Occipital lobe (tissue), 2 donors: ENCODE data around the gene MBOAT2. TPM values are rescaled to one million over a fixed set of nuclear protein-coding genes. Genes with fewer than 3 reads are reported as not detected.

Source experiments
- DNase-seq: peaks from one replicate; lab custom pipeline; 2025; lab: John Stamatoyannopoulos, UW
- total RNA-seq: library from RNA; depleted of rRNA; stranded (reverse); fragments of >200 nt; gene quantifications from one replicate; pipeline ENCODE4 v1.2.3, GENCODE V29; 2014

The MBOAT2 gene
- total RNA-seq, 1 donor from 2014 or later: 189 TPM

DNA sequence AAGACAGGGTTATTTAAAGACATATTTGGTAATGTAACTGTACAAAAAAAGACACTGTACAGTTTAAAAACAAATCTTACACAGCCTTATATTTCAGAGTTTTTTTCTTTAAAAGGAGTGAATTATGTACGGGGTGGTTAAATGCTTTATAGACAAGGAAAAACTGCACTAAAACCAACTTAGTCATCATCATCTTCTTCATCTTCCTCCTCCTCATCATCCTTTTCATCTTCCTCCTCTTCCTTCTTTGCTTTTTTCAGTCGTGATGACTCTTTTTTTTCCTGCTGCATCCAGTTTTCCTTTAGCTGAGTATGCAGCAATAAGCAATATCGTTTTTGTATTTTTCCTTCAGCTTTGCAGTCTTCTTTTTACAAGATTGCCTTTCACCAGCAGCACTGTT is 14.6 kb upstream of the MBOAT2 start:
- no peak for DNase-seq

DNA sequence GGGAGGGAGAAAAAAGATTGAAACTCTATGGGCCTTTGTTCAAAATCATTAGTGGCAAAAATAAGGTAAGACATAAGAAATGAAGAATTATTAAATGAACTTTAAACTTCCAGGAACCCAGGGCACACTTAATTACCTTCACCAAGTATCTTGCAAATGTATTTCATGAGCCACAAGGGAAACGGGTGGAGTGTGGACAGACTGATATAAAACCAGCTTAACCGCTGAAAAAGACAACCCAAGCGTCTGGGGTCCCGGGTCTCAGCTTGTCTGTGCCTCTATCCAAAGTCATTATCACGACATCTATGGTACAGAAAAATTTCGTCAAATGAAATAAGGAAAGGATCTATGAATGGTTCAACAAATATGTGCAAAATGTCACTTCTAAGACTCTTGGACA is 13.9 kb upstream of the MBOAT2 start:
- no peak for DNase-seq

DNA sequence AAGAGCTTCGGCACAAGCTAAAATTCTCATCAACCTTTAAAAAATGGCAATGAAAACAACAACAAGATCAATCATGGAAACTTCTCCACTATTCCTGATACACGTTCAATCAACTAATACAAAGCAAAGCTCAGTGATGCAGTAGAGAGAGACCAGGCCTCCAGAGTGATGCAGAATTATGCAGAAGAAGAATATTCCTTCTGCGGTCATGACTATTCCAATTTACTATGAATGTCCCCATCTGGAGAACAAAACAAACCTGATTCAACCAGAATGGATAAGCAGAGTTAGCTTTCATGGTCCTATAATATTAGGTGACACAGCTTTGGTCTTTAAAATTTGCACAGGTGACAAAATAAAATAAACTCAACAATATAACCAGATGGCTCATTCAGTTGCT is 12.5 kb upstream of the MBOAT2 start:
- no peak for DNase-seq

DNA sequence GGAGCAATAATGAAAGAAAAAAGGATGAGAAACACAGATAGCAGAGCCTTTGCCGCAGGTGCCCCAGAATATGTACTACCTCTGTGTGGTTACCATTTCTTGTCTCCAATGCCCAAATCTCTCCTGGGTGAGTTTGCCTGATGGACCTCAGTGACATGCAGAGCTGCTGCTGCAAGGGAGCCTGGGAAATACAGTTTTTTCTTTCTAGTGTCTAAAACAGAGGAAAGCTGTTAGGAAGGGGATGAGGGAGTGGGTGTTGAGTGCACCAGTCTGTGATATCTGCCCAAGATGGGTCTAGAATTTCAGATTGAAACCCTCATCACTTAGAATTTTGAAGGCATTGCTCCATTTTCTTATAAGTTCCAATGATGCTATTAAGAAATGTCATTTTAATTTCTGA is 9.9 kb upstream of the MBOAT2 start:
- no peak for DNase-seq

DNA sequence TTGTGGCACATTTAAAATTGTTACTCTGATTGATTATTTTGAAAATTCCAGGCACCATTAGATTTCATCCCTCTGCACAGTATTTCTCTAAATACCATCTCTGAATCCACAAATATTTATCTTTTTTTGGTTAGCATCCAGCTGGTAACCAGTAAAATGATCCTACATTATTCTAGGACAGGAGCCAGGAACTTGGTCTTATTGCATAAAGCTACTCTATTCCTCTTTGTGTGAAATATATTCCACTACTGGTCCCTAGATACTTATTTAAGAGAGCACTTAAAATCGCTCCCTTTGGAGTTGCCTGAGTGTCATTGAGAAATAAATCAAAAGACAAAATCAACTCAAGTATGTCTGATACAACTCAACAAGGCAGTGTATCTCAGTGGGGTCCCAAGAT is 7.4 kb upstream of the MBOAT2 start:
- DNase-seq: no peak

DNA sequence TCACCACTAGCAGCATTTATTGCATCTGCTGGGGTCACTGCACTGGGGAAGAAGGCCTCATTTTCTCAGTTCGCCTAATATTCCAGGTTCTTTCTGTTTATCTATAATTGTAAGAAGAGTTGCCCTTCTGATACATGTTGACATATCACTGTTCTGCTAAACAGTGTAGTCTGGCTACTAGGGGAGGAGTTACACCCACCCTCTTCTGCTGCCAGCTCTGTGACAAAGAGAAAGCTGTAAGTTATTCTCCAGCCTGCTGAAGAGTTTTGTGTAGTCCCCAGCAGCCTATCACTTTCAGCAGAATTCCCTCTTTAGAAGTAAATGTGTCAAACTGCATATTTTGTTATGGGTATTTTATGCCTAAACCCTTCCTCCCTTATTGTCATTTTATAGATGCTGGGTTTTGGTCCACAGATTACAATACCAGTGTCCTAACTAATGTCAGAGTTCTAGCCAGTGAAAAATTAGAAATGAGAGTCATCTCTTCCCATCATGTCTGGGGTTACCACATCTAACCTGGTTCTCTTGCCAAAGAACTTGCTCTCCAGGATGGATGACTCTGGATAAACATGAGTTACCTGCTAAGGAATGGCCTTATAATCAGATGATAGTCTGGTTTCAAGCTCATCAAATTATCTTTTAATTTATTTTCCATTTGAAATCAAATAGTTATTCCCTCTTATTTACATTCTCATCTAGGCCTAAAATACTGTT is 5.6 kb upstream of the MBOAT2 start:
- DNase-seq: no peak

DNA sequence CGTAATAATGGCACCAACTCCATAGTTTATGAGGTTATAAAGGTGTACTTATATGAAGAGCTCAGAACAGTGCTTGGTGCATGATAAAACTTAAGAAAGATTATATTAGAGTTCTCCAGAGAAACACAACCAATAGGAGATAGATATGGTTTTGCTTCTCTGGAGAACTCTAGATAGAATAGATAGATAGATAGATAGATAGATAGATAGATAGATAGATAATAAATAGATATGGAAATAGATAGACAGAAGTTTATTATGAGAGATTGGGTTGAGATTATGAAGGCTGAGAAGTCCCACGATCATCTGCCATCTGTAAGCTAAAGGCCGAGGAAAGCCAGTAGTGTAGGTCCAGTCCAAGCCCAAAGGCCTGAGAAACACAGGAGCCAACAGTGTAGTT is 2.9 kb upstream of the MBOAT2 start:
- no peak for DNase-seq

DNA sequence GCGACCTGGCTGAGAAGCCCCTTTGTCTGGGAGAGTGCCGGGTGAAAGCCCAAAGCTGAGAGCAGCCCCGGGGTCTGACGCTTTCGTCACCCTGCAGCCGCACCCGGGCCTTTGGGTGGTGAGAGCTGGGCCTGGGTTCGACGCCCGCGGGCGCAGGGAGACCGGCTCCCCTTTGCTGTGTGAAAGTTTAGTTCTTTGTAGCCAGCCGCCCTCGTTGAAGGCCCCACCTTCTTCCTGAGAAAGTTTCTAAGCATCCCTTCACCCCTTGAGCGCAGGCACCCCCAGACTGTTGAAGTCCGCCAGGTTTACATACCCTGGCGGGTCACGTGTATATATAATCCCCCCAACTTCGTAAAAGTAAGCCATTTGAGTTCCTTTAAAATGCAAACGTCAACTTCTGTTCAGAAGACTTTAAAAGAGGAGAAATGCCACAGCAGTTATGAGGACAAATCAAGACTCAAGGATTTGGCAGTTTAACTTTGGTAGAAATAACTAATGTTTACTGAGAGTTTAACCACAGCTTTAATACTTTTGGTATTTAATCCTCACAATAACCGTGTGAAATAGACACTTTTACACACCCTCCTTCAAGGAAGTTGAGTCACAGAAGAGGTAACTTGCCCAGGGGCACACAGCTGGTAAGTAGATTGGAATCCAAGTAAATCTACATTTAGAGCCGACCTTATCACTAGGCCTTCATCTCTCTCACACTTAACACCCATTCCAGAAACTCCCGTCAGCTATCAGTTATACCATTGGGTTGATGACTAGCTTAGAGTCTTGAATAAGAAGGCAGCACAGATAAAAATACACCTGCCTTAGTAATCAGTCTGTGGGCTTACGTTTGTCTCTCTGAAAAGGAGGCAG is 1.1 kb upstream of the MBOAT2 start:
- no peak for DNase-seq

DNA sequence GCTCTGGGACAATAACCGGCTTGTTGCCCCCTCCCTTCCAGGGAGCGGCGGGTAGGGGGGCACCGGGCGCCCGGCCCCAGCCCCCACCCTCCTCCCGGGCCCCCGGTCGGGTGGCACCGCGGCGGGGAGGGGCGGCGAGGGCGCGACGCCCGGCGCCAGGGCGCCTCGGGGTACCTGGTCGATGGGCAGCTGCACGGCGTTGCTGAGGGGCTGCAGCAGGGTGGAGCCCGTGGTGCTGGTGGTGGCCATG is 193 bp downstream of the MBOAT2 start:
- no peak for DNase-seq

DNA sequence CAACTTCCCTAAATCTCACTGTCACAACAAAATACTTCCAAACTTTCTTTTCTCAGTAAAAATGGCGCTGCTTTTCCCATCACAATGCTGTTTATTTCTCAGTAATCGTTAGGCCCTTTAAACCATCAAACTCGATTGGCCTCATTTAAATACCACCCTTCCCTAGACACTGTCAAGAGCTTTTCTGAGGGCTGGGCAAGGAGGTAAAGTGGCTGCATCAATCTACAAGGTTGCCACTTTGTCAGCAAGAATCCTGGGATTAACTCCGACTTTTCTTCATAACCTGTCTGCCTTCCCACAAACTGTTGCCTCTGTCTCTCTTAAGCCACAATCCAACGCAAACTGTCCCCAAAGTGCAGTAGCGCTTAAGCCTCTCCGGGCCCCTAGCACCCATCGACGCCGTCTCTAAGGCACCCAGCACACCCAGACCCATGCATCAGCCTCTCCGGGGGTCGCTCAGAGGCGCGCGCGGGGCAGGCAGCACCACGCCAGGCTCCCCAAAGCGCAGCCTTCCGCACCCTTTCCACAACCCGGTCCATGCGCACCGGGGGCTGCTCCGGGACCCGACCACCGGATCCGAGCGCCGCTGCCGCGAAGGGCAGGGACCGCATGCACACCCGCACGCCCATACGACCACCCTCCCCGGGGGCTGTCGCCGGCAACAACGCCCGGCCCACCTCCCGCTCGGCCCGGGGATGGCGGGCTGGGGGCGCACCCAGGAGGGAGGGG is 683 bp downstream of the MBOAT2 start:
- no peak for DNase-seq

DNA sequence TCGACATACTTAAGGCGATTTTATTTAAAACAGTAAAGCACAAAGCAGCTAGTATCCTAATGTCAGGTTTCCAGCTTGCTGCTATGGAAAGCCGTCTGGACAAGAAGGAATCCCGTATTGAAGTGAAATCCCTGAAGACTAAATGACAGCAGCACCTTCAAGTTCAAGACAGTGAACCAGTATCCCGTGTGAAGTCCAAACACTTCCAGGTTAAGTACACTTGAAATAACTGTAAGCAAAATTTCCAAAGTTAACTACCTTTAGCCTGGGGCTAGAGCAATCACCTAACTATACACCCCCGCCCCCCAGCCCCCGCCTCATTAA is 1.2 kb downstream of the MBOAT2 start:
- DNase-seq: no peak

DNA sequence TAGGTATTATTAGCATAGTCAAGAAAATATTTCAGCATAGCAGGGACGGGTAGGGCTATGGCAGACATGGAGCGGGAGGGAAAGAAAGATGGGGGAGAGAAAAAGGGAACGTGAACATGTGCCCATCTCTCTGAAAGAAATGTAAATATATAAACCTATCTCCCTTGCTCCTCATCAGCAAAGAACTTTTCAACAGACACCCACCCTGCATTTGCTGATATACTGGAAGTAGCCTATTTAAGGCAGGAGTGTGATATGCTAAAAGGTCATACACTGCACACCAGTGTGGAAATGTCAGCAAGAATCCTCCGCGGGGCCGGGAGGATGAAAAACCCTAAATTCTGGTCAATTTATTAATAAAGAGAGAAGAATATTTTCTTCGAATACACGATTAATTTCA is 1.7 kb downstream of the MBOAT2 start:
- no peak for DNase-seq

DNA sequence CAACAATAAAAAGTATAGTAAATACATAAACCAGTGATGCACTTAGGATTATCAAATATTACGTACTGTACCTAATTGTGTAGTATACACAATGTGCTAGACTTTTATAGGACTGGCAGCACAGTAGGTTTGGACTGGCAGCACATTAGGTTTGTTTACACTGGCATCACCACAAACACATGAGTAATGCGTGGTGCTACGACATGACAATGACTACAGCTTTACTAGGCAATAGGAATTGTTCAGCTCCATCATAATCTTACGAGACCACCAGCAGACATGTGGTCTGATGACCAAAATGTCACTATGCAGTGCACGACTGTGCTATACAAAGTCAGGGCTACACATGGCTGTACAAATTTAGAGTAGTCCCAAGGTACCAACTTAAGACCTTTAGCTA is 2.3 kb downstream of the MBOAT2 start:
- DNase-seq: no peak

DNA sequence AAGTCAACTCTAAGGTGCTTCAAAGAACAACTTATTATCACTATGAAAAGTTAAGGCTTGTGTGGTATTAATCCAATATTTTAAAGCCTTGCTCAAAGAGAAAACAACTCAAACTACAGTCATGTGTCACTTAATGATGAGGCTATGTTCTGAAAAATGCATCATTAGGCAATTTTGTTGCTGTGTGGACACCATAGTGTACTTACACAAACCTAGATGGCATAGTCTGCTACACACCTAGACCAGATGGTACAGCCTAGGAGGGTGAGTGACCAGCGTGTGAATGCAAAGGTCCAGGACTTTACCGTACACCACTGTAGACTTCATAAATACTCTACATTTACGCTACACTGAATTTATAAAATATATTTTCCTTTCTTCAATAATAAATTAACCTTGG is 3.0 kb downstream of the MBOAT2 start:
- no peak for DNase-seq

DNA sequence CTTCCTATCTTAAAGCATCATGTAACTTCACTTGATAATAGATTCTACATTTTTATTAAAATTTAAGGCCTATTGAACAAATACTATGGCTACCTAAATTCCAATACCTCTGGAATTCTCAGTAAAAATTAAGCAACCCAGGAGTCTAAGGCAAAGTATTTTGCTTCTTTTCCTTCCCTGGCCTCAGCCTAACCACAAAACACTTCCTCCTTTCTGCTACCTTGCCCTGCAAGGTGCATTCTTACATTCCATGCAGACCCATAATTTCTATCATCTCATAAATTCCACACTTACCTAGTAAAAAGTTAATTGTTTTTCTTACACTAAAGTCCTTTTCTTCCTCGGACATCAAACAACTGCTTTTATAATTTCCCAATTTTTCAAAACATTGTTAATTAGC is 3.7 kb downstream of the MBOAT2 start:
- no peak for DNase-seq

DNA sequence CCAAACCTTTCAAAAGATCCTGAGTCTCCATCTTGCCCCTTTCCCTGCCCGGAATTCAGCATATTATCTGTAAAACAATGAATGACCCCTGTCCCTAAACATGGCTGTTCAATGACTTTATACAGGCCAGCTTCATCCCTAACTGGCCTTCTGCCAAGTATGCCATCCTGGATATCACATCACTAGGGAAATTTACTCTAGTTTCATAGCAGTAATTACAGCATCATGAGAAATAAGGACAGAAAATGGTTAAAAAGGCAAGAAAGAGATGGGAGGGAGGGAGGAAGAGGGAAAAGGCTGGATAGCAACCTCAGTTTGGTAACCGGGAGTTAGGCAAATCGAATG is 4.4 kb downstream of the MBOAT2 start:
- DNase-seq: no peak

DNA sequence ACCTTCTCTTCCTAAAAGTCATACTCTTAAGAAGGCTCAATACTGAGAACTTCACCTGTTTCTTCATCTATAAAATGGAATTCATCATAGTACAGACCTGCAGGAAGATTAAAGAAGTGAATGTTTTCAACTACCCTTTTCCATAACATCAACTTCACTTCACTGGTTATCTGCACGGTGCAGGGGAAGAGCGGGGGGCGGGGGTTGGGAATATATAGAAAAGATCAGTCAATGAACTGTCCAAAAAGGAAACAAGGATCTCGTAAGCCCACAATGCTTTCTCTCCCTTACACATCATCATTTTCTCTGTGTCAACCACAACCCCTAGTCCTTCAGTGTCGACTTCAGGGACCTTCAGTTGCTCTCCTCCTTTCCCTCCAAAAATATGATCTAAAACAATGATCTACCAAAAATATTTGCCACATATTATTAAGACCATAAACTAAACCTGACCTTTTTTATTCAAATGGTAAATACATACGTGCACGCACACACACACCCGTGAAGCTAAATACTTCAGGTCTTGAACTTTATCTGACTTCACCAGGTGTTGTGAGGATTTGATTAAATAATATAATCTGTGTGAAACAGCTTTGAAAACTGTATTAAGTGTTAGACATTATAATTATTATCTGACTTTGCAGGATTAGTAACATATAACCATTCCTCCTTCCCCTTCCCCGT is 4.9 kb downstream of the MBOAT2 start:
- DNase-seq: no peak

DNA sequence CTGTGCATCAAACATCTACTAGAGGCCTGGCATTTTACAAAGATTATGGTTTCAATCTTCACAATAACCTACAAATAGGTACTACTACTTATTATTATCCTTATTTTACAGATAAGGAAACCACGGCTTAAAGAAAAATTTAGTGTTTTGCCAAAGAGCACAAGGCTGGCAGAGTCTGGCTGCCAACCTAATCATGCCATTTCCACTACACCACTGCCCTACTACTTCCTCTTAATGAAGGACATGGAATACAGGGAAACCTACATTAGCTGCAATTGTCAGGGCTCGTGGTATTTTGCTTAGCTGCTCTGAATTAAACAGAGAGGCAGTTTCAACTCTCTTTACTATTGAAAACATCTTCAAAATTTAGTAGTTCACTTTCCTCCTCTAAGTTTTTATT is 5.9 kb downstream of the MBOAT2 start:
- no peak for DNase-seq

DNA sequence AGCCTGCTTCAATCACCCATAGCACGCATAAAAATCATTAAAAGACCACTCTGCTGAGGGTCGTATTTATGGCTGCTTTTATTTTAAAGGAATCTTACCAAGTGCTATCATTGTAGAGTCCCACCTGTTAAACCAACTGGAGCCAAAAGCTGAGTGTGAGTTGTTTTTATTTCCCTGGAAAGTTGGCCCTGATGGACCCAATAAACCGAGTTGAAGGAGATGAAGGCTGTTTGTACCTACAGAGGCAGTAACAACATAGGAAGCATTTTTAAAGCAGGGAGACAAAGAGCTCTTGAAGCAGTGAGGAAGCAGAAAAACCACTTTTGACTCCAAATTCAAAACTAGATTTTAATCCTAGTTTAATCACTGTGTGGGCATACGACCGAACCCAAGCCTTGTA is 6.4 kb downstream of the MBOAT2 start:
- no peak for DNase-seq

DNA sequence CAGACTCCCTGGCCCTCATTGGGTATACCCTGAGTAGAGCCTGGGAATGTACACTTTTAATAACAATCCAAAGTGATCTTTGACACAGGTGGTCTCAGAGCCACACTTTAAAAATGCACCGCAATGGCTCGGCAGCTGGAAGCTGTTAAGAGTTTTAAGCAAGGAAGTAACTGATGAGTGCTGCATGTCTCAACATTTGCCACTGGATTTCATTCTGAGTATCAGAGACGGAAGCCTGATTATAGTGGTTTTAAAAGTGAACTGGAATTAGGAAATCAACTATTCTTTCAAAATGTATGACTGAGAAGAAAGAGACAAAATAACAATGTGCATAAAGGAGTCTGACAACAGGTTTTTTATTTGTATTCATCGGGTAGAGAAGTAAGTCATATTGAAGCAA is 7.5 kb downstream of the MBOAT2 start:
- DNase-seq: no peak

DNA sequence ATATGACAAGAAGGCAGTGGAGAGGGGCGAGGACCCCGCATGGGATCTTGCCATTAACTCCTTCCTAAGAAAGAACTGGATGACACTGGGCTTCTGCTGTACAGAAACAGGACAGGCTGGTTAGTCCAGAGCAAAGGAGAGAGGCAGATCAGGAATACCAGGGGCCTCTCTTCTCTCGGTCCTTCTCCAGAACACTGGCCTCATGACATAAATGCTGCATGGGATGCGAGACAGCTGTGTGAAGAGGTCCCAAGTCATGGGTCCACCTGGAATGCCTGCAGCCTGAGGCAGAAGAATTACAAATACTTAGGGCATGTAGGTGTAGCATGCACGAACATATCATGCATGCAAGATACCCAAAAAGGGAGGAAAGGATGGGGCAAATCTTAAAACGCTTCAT is 9.1 kb downstream of the MBOAT2 start:
- no peak for DNase-seq

DNA sequence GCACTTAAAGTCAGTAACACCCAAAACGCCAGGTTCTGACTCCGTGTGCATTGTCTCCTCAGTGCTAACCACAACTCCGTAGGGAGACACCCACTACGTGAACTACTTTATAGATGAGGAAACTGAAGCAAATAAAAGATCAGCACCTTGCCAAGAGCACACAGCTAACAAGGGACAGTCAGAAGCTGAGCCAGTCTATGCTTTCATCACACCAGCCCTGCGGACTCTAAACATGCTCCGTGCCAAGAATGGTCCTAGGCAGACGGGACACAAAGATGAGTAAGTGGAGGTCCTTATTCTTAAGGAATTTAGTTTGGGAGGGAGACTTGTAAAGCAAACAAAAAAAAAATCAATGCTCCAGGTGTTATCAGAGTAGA is 9.6 kb downstream of the MBOAT2 start:
- DNase-seq: no peak
